Coronary artery (tissue), 2 donors: Measurements from ENCODE around the gene CLPTM1L.

Experiments
- DNase-seq: peaks from one replicate; pipeline ENCODE4 v3.0.0-alpha.2; 2017; ENCODE audit warnings: low spot score
- H3K27ac ChIP-seq, 2 donors: fragments of 200-600 bp; sonication (generic); one replicate each; pipeline ENCODE4 v1.5.1; 2016 to 2019
- H3K4me3 ChIP-seq: fragments of 200-600 bp; sonication (generic); 2 replicates; pipeline ENCODE4 v1.5.1; 2016; ENCODE audit warnings: mild to moderate bottlenecking, moderate library complexity
- TF ChIP-seq, protein P1 (sequence below): fragments of 200-600 bp; sonication (generic); IDR thresholded peaks from one replicate; pipeline ENCODE4 v1.5.1; 2019; ENCODE audit warnings: antibody characterized with exemption

Gene CLPTM1L

GRCh38 chr5:1390333-1390732 is 45.4 kb upstream of the CLPTM1L start:
- no peak for DNase-seq
- TF ChIP-seq, protein P1, sequence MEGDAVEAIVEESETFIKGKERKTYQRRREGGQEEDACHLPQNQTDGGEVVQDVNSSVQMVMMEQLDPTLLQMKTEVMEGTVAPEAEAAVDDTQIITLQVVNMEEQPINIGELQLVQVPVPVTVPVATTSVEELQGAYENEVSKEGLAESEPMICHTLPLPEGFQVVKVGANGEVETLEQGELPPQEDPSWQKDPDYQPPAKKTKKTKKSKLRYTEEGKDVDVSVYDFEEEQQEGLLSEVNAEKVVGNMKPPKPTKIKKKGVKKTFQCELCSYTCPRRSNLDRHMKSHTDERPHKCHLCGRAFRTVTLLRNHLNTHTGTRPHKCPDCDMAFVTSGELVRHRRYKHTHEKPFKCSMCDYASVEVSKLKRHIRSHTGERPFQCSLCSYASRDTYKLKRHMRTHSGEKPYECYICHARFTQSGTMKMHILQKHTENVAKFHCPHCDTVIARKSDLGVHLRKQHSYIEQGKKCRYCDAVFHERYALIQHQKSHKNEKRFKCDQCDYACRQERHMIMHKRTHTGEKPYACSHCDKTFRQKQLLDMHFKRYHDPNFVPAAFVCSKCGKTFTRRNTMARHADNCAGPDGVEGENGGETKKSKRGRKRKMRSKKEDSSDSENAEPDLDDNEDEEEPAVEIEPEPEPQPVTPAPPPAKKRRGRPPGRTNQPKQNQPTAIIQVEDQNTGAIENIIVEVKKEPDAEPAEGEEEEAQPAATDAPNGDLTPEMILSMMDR, result no peak
- no peak overlapping the region for H3K27ac ChIP-seq
- no peak overlapping the region for H3K4me3 ChIP-seq

- Histone ChIP-seq H3K27ac (no peak overlapping the region), H3K4me3 (no peak overlapping the region)
- DNase-seq, result no peak
- TF ChIP-seq, protein P1, result no peak
Measured at GRCh38 chr5:1388383-1388967, 43.6 kb upstream of the CLPTM1L start.

- Histone ChIP-seq H3K4me3 (no peak overlapping the region), H3K27ac (no peak overlapping the region)
- DNase-seq, result no peak
- TF ChIP-seq, protein P1, result no peak
Measured at GRCh38 chr5:1387876-1388275, 43.0 kb upstream of the CLPTM1L start.

DNA sequence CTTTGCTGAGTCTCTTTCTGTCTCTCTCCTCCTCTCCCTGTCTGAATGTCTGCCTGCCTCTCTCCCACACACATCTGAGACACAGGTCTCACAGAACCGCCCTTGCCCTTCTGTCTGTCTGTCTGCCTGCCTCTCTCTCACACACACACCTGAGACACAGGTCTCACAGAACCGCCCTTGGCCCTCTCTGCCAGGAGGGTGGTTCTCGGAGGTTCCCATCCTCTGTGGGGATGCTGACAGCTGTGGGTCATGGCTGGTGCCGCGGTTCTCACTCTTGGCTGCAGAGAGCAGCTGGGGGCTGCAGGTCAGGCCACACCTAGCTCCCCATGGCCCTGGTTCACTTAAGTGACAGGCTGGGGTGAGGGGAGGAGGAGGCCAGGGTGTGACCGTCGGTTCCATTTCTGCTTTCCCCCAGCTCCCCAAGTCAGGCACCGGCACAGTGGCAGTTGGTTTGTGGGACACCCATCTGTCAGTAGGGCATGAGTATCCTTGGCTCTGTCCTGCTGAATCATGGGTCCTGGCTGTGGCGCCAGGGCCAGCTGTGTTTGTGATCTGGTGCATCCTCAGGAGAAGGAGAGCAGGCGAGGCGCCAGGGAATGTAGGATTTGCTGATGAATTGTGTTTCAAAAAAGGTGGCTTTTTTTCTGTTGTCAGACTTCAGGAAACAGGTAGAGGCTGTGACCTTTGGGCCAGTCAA is 42.3 kb upstream of the CLPTM1L start:
- DNase-seq, result no peak
- Histone ChIP-seq H3K4me3 (no peak overlapping the region), H3K27ac (no peak overlapping the region)
- TF ChIP-seq, protein P1, result no peak

DNA sequence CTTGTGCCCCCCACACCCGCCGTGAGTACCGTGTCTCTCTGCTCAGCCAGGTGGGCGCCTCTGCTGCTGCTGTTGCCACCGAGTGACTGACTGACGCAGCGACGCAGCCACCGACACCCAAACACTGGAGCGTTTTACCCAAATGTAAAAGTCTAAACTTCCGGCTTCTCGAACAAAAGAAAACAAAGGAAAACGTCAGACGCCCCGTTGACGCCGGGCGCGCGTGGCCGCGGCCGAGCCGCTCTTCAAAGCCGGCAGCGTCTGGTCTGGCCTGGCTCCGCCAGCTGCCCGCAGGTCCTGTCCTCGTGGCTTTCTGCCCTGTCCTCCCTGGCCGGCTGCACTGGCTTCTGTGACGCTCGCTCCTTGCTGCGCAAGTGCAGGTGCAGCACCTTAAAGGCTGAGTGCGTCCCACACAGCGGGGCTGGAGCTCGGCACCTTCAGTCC is 41.4 kb upstream of the CLPTM1L start:
- TF ChIP-seq, protein P1, result no peak
- H3K27ac ChIP-seq, result peak overlapping the region in 1 of 2 donors; percentile 58
- no peak for DNase-seq
- H3K4me3 ChIP-seq, result peak overlapping the region; percentile 72

- peak; percentile 81 for DNase-seq
- peak overlapping the region; percentile 72 for H3K4me3 ChIP-seq
- TF ChIP-seq, protein P1, result no peak
- H3K27ac ChIP-seq, result peak overlapping the region in 1 of 2 donors; percentile 58
Measured at GRCh38 chr5:1385395-1386273, 40.7 kb upstream of the CLPTM1L start.
